ENCODE data around the gene BSN. TPM values are rescaled to one million over a fixed set of nuclear protein-coding genes. Genes with fewer than 3 reads are reported as not detected.
A peak's percentile ranks its signal among the peaks of the same experiment; 100 is the strongest.
"Not testable (repeated sequence)": the region's sequence is repeated elsewhere in the genome, so short reads cannot be mapped to it uniquely, and the experiment has no call there.

The BSN gene
- polyA plus RNA-seq, 2 donors = 0.01 to 0.08 TPM

DNA sequence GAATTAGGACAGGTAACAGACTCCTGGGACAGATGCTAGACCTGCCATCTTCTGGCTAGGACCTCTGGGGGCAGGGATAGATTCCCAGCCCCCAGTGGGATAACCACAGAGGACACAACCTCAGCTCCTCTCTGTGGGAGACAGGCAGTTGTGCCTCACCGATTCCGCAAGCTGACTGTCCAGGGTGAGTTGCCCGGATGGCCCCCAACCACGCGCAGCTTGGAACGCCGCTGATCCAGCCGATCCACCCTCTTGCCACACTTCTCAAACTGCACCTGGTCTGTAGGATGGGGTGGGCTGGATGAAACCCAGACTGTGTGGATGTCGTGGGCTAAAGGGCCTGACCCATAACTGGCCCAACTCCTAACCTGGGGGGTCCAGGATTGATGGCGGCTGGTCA, 130.8 kb downstream of the BSN start:
- H3K36me3 ChIP-seq (ENCODE audit: control insufficient read depth in 2 of 2, insufficient read depth in 2 of 2, low read length in 1 of 2) = peaks cover 20 to 41% of the 10 kb centered on the region in 2 donors
- 93 to 94% methylated on average over 10 of the region's 10 CpGs for WGBS, 2 donors

DNA sequence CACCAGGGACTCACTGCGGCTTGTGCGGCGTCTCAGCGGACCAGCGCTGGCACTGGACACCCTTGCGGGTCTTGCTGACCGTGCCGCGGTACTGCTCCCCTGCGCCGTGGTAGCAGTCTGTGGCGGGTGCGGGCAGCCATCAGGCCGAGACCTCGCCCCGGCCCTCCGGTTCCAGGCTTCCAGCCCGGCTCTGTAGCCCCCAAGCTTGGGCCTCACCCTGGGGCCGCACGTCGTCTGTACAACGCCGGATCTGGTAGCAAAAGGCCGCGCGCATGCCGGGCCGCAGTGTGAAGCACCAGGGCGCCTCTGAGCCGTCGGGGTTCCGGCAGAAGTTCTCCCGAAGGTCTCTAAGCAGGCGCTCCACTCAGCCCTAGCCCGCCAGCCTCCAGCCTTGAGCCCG, 131.6 kb downstream of the BSN start:
- not testable (repeated sequence) for H3K27ac ChIP-seq (ENCODE audit: low read depth in 2 of 2, low read length in 1 of 2); H3K9me3 ChIP-seq (ENCODE audit: control insufficient read depth in 2 of 2, insufficient read depth in 1 of 2, low read depth in 1 of 2, low read length in 1 of 2); H3K4me1 ChIP-seq (ENCODE audit: control insufficient read depth in 2 of 2, insufficient read depth in 2 of 2, low read length in 1 of 2); H3K27me3 ChIP-seq (ENCODE audit: control insufficient read depth in 1 of 2, insufficient read depth in 2 of 2, low read length in 2 of 2)
- peak overlapping the region in 1 of 2 donors; percentile 9 for H3K4me3 ChIP-seq (ENCODE audit: low read depth in 1 of 2, low read length in 2 of 2)
- 12 to 27% methylated on average over 30 to 35 of the region's 36 CpGs for WGBS, 2 donors
- H3K36me3 ChIP-seq (ENCODE audit: control insufficient read depth in 2 of 2, insufficient read depth in 2 of 2, low read length in 1 of 2) = peaks cover 15 to 33% of the 10 kb centered on the region in 2 donors

More for the DNA sequence above, 130.8 kb downstream of the BSN start:
- not testable (repeated sequence) for H3K9me3 ChIP-seq (ENCODE audit: control insufficient read depth in 2 of 2, insufficient read depth in 1 of 2, low read depth in 1 of 2, low read length in 1 of 2); H3K4me3 ChIP-seq (ENCODE audit: low read depth in 1 of 2, low read length in 2 of 2); H3K27me3 ChIP-seq (ENCODE audit: control insufficient read depth in 1 of 2, insufficient read depth in 2 of 2, low read length in 2 of 2); H3K27ac ChIP-seq (ENCODE audit: low read depth in 2 of 2, low read length in 1 of 2); H3K4me1 ChIP-seq (ENCODE audit: control insufficient read depth in 2 of 2, insufficient read depth in 2 of 2, low read length in 1 of 2)

DNA sequence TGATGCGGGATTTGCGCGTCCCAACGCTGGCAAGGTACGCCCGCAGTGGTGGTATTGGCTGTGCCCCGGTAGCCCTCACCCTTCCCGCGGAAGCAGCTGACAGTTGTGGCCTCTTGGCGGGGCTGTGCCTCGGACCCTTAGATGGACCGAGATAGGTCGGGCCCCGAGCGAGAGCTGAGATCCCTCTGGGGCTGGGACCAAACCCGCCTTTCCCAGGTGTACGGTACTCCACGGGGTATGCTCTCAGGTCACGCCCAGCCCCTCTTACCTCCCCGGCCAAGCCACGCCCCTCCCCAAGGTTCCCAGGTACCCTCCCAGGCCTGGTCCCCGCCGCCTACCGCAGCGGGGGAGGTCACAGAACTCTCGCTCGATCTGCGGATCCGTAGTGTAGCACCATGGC, 132.1 kb downstream of the BSN start:
- H3K36me3 ChIP-seq (ENCODE audit: control insufficient read depth in 2 of 2, insufficient read depth in 2 of 2, low read length in 1 of 2) = peaks cover 12 to 29% of the 10 kb centered on the region in 2 donors
- H3K27ac ChIP-seq (ENCODE audit: low read depth in 2 of 2, low read length in 1 of 2) = peak overlapping the region in 1 of 2 donors; percentile 15
- not testable (repeated sequence) for H3K27me3 ChIP-seq (ENCODE audit: control insufficient read depth in 1 of 2, insufficient read depth in 2 of 2, low read length in 2 of 2); H3K9me3 ChIP-seq (ENCODE audit: control insufficient read depth in 2 of 2, insufficient read depth in 1 of 2, low read depth in 1 of 2, low read length in 1 of 2)
- H3K4me3 ChIP-seq (ENCODE audit: low read depth in 1 of 2, low read length in 2 of 2) = peak overlapping the region; percentile 31 to 49
- WGBS, 2 donors = 2 to 5% methylated on average over 25 of the region's 29 CpGs
- peaks cover 0 to 11% of the 10 kb centered on the region in 2 donors for H3K4me1 ChIP-seq (ENCODE audit: control insufficient read depth in 2 of 2, insufficient read depth in 2 of 2, low read length in 1 of 2)

- Histone ChIP-seq H3K4me3 (ENCODE audit: low read depth in 1 of 2, low read length in 2 of 2) (peak overlapping the region; percentile 31 to 49), H3K36me3 (ENCODE audit: control insufficient read depth in 2 of 2, insufficient read depth in 2 of 2, low read length in 1 of 2) (peaks cover 12 to 23% of the 10 kb centered on the region in 2 donors), H3K4me1 (ENCODE audit: control insufficient read depth in 2 of 2, insufficient read depth in 2 of 2, low read length in 1 of 2) (peaks cover 0 to 11% of the 10 kb centered on the region in 2 donors)
- 13 to 16% methylated on average over 41 to 44 of the region's 44 CpGs for WGBS, 2 donors
- H3K27me3 ChIP-seq (ENCODE audit: control insufficient read depth in 1 of 2, insufficient read depth in 2 of 2, low read length in 2 of 2); H3K27ac ChIP-seq (ENCODE audit: low read depth in 2 of 2, low read length in 1 of 2); H3K9me3 ChIP-seq (ENCODE audit: control insufficient read depth in 2 of 2, insufficient read depth in 1 of 2, low read depth in 1 of 2, low read length in 1 of 2): not testable (repeated sequence)
Observed at GRCh38 chr3:49686769-49687423, 132.6 kb downstream of the BSN start.

GRCh38 chr3:49687424-49687795, 133.1 kb downstream of the BSN start:
- H3K9me3 ChIP-seq (ENCODE audit: control insufficient read depth in 2 of 2, insufficient read depth in 1 of 2, low read depth in 1 of 2, low read length in 1 of 2); H3K27ac ChIP-seq (ENCODE audit: low read depth in 2 of 2, low read length in 1 of 2); H3K27me3 ChIP-seq (ENCODE audit: control insufficient read depth in 1 of 2, insufficient read depth in 2 of 2, low read length in 2 of 2); H3K4me3 ChIP-seq (ENCODE audit: low read depth in 1 of 2, low read length in 2 of 2): not testable (repeated sequence)
- Histone ChIP-seq H3K4me1 (ENCODE audit: control insufficient read depth in 2 of 2, insufficient read depth in 2 of 2, low read length in 1 of 2) (peaks cover 0 to 11% of the 10 kb centered on the region in 2 donors), H3K36me3 (ENCODE audit: control insufficient read depth in 2 of 2, insufficient read depth in 2 of 2, low read length in 1 of 2) (peaks cover 7 to 18% of the 10 kb centered on the region in 2 donors)
- 84 to 90% methylated on average over 10 to 12 of the region's 12 CpGs for WGBS, 2 donors

DNA sequence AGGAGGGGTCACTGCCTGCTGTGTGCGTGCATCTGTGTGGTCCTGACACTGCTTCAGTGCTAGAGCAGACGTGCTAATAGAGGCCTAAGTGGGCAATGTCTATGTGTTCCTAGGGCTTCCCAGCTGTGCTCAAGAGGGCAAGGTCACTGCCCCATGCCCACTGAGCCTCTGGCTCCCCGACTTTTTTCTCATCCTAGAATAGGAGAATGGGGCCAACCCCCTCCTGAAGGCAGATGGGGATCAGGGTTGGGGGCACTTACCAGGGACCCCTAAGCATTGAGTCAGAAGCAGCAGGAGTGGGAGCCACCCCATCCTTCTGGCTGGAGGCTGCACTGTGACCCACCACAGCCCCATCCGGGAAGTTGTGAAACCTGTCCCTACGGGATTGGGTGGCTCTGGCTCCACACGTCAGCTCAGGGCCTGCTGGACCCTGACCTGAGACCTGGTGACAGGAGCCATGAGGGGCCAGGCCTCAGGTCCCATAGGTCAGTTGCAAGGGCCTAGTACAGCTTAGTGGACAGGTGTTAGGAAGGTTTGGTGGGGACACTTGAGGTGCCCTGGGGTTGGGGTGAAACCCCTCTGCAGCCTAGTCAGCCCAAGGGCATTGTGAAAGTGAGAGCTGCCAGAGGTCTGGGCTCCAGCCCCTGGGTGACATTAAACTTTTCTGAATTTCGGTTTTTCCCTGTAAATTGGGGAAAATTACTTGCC, 134.2 kb downstream of the BSN start:
- not testable (repeated sequence) for H3K27me3 ChIP-seq (ENCODE audit: control insufficient read depth in 1 of 2, insufficient read depth in 2 of 2, low read length in 2 of 2); H3K9me3 ChIP-seq (ENCODE audit: control insufficient read depth in 2 of 2, insufficient read depth in 1 of 2, low read depth in 1 of 2, low read length in 1 of 2); H3K36me3 ChIP-seq (ENCODE audit: control insufficient read depth in 2 of 2, insufficient read depth in 2 of 2, low read length in 1 of 2); H3K27ac ChIP-seq (ENCODE audit: low read depth in 2 of 2, low read length in 1 of 2)
- Histone ChIP-seq H3K4me1 (ENCODE audit: control insufficient read depth in 2 of 2, insufficient read depth in 2 of 2, low read length in 1 of 2) (peaks cover 0 to 11% of the 10 kb centered on the region in 2 donors), H3K4me3 (ENCODE audit: low read depth in 1 of 2, low read length in 2 of 2) (peak overlapping the region; percentile 95 to 99)
- WGBS, 2 donors = 48 to 59% methylated on average over 7 of the region's 7 CpGs

- H3K9me3 ChIP-seq (ENCODE audit: control insufficient read depth in 2 of 2, insufficient read depth in 1 of 2, low read depth in 1 of 2, low read length in 1 of 2) = no peaks in the 10 kb centered on the region
- H3K27me3 ChIP-seq (ENCODE audit: control insufficient read depth in 1 of 2, insufficient read depth in 2 of 2, low read length in 2 of 2) = no peaks in the 10 kb centered on the region
- H3K4me3 ChIP-seq (ENCODE audit: low read depth in 1 of 2, low read length in 2 of 2) = peak within 1 kb of the TSS; percentile 95 to 99
- H3K36me3 ChIP-seq (ENCODE audit: control insufficient read depth in 2 of 2, insufficient read depth in 2 of 2, low read length in 1 of 2) = peaks cover 0 to 3% of the 10 kb centered on the region in 2 donors
- H3K27ac ChIP-seq (ENCODE audit: low read depth in 2 of 2, low read length in 1 of 2) = peak within 1 kb of the TSS; percentile 70 to 79
- WGBS, 2 donors = 1 to 2% methylated on average over 63 to 66 of the region's 66 CpGs
- peaks cover 0 to 11% of the 10 kb centered on the region in 2 donors for H3K4me1 ChIP-seq (ENCODE audit: control insufficient read depth in 2 of 2, insufficient read depth in 2 of 2, low read length in 1 of 2)
Observed at GRCh38 chr3:49689046-49689907, 135.0 kb downstream of the BSN start, which contains the start of the genes MST1 and RNF123. Gene MST1 (minus strand): TSS chr3:49689474. CDS start chr3:49688691, 783 bp downstream. Gene RNF123 (plus strand): TSS chr3:49689557. CDS start chr3:49691166, 1,609 bp downstream.

- peak overlapping the region; percentile 95 to 99 for H3K4me3 ChIP-seq (ENCODE audit: low read depth in 1 of 2, low read length in 2 of 2)
- peaks cover 0 to 11% of the 10 kb centered on the region in 2 donors for H3K4me1 ChIP-seq (ENCODE audit: control insufficient read depth in 2 of 2, insufficient read depth in 2 of 2, low read length in 1 of 2)
- H3K27me3 ChIP-seq (ENCODE audit: control insufficient read depth in 1 of 2, insufficient read depth in 2 of 2, low read length in 2 of 2); H3K9me3 ChIP-seq (ENCODE audit: control insufficient read depth in 2 of 2, insufficient read depth in 1 of 2, low read depth in 1 of 2, low read length in 1 of 2); H3K36me3 ChIP-seq (ENCODE audit: control insufficient read depth in 2 of 2, insufficient read depth in 2 of 2, low read length in 1 of 2): not testable (repeated sequence)
- peak overlapping the region in 1 of 2 donors; percentile 79 for H3K27ac ChIP-seq (ENCODE audit: low read depth in 2 of 2, low read length in 1 of 2)
- WGBS, 2 donors = 7% methylated on average over 16 of the region's 16 CpGs
Observed at GRCh38 chr3:49689908-49690624, 135.8 kb downstream of the BSN start.

DNA sequence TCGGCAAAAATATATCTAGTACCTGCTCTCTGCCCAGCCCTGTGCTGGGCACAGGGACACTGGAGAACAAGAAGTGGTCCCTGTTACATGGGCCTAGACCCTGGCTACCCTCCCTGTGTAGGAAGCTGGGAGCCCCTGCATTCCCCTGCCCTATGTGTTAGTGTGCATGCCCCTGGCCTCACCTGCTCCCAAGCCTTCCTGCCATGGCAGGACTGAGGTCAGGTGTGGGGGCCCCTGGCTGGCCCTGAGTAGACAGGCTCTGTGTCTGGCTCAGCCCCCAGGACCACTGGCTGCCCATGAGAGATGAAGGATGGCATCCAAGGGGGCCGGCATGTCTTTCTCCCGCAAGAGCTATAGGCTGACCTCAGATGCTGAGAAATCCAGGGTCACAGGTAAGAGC, 136.6 kb downstream of the BSN start:
- 83 to 92% methylated on average over 3 of the region's 3 CpGs for WGBS, 2 donors
- not testable (repeated sequence) for H3K27ac ChIP-seq (ENCODE audit: low read depth in 2 of 2, low read length in 1 of 2); H3K27me3 ChIP-seq (ENCODE audit: control insufficient read depth in 1 of 2, insufficient read depth in 2 of 2, low read length in 2 of 2); H3K9me3 ChIP-seq (ENCODE audit: control insufficient read depth in 2 of 2, insufficient read depth in 1 of 2, low read depth in 1 of 2, low read length in 1 of 2); H3K4me3 ChIP-seq (ENCODE audit: low read depth in 1 of 2, low read length in 2 of 2); H3K36me3 ChIP-seq (ENCODE audit: control insufficient read depth in 2 of 2, insufficient read depth in 2 of 2, low read length in 1 of 2)
- H3K4me1 ChIP-seq (ENCODE audit: control insufficient read depth in 2 of 2, insufficient read depth in 2 of 2, low read length in 1 of 2) = peaks cover 0 to 11% of the 10 kb centered on the region in 2 donors

All from esophagus (tissue), 2 donors.